Retinal pigment epithelial cell (primary cell): ENCODE data around the gene CLIC3.
"Not testable (repeated sequence)": the region's sequence is repeated elsewhere in the genome, so short reads cannot be mapped to it uniquely, and the experiment has no call there.

Experiments
- DNase-seq: peaks from one replicate; pipeline ENCODE4 v3.0.0-alpha.2; 2010; ENCODE audit warnings: low read depth
- H3K4me3 ChIP-seq: 2 replicates; pipeline ENCODE4 v1.5.1; 2011; ENCODE audit warnings: mild to moderate bottlenecking, low read length, control low read depth, moderate library complexity
- TF ChIP-seq, protein P1 (sequence below): conservative IDR thresholded peaks from 2 replicates; pipeline ENCODE4 v1.5.1; 2011; ENCODE audit warnings: low read depth, low read length, control low read depth, inconsistent platforms

The CLIC3 gene

DNA sequence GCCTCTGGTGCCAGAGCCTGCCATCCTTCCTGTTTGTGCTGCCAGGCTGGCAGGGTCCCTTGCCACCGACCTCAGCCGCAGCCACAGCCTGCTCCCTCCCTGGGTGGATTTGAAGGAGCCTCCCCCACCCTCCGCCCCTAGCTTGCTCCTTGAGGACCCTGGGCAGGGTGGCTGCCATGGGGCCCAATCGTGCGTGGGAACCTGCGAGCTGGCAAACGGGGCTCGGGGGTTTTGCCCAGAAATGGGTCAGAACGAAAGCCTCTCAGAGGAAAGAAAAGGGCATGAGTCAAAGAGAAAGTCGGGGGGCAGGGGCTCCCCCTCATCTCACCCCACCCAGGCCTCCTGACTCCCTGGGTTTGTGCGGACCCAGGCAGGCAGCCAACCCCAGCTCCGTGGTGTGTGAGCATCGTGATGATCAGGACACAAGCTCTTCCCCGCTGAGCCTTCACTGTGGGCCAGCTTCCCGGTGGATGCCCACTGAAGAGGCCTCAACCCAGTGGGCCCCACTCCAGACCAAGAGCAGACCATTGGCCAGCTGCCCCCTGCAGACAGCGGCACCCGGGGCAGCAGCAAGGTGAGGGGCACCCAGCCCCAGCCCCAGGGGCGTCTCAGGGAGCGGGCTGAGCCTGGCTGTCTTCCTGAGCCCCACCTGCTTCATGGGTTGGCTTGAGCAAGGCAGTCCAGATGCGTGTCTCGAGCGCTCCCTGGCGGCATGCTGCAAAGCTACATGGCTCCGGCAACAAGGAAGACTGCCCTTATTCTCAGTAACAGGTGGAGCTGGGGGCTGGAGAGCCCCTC is 38.5 kb upstream of the CLIC3 start:
- DNase-seq, result no peak
- H3K4me3 ChIP-seq, result no peak overlapping the region
- TF ChIP-seq, protein P1, sequence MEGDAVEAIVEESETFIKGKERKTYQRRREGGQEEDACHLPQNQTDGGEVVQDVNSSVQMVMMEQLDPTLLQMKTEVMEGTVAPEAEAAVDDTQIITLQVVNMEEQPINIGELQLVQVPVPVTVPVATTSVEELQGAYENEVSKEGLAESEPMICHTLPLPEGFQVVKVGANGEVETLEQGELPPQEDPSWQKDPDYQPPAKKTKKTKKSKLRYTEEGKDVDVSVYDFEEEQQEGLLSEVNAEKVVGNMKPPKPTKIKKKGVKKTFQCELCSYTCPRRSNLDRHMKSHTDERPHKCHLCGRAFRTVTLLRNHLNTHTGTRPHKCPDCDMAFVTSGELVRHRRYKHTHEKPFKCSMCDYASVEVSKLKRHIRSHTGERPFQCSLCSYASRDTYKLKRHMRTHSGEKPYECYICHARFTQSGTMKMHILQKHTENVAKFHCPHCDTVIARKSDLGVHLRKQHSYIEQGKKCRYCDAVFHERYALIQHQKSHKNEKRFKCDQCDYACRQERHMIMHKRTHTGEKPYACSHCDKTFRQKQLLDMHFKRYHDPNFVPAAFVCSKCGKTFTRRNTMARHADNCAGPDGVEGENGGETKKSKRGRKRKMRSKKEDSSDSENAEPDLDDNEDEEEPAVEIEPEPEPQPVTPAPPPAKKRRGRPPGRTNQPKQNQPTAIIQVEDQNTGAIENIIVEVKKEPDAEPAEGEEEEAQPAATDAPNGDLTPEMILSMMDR, result peak; percentile 94

DNA sequence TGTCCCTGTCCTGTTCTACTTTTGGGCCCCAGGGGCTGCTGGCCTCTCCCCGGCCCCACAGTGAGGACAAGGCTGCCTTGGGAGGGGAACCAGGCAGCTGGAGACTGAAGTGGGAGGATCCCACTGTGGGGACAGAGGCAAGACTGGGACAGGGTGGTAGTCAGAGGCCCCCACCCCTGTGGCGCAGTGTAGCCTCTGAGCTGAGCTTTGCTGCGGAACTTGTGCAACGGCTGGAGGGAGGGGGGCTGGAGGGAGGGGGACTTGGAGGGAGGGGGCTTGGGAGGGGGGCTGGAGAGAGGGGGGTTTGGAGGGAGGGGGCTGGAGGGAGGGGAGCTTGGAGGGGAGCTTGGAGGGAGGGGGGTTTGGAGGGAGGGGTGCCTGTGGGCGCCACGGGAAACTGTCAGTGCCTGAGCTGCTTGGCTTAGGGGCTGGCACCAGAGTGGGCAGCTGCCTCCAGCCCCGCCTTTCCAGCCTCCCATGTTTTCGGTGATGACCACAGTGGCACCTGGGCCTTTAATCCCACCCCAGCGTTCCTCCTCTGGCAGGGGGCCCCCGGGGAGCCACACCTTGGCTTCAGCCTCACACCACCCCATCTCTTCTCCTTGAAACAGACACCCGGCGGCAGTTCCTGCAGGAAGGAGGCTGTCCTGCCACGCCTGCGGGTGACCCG is 37.8 kb upstream of the CLIC3 start:
- DNase-seq, result no peak
- H3K4me3 ChIP-seq, result no peak overlapping the region
- TF ChIP-seq, protein P1, result no peak

DNA sequence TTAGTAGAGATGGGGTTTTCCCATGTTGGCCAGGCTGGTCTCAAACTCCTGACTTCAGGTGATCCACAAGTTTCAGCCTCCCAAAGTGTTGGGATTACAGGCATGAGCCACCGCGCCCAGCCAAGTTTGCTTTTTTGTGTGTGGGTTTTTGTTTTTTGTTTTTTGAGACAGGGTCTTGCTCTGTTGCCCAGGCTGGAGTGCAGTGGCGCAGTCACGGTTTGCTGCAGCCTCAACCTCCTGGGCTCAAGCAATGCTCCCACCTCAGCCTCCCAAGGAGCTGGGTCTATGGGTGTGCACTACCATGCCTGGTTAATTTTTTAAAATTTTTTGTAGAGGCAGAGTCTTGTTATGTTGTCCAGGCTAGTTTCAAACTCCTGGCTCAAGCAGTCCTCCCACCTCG is 37.1 kb upstream of the CLIC3 start:
- DNase-seq, H3K4me3 ChIP-seq: not testable (repeated sequence)

DNA sequence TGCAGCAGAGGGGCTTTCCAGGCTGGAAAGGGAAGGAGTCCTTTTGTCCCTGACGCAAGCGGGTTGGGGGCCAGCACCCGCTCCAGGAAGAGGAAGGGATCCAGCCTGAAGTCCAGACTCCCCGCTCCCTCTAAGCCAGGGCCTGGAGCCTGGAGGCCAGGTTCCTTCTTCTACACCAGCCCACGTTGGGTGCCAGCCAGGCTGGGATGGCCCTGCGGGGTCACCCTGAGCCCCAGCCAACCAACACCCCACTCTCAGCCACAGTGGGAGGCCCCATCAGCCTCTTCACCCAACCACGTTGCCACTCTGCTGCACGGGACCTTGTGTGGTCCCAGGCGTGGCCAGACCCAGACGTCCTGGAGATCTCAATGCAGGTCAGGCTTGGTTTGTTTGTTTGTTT is 36.5 kb upstream of the CLIC3 start:
- TF ChIP-seq, protein P1, result no peak
- no peak for DNase-seq
- H3K4me3 ChIP-seq, result no peak overlapping the region

DNA sequence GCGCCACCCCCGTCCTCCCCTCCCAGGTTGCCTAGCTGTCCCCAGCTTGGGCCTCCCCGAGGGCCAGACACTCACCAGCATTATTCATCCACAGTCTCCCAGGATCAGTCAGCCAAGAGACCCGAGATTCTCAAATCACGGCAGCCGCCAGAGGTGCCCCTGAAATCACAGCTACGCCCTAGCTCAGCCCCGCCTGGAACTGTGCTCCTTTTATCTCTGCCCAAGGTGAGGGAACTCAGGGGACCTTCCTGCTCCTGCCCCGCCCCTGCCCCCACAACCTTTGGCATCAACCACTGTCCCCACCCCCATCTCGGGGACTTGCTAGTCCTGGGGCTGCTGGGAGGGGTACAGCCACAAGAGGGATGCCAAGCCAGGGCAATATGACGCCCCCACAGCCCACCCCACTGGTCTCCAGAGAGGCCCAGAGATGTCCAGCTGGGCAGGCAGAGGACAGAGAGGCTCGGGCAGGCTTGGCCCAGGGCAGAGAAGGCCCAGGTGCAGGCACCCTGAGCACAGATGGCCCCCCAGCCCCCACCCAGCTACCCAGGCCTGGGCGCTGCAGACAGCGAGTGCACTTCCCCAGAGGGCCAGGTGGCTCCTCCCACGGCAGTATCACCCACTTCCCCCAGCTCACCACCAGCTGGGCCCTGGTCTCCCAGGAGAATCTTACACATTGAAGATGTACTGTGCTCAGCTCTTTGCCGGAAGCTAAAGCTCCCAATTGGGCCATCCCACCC is 35.7 kb upstream of the CLIC3 start, which contains the start of gene FUT7:
Gene FUT7, minus strand, starts transcription at position 185 of the 737 bp plus-strand sequence. Its CDS starts 97 bp downstream, at position 88.
- no peak within 1 kb of the TSS for H3K4me3 ChIP-seq
- TF ChIP-seq, protein P1, result no peak
- DNase-seq, result no peak

DNA sequence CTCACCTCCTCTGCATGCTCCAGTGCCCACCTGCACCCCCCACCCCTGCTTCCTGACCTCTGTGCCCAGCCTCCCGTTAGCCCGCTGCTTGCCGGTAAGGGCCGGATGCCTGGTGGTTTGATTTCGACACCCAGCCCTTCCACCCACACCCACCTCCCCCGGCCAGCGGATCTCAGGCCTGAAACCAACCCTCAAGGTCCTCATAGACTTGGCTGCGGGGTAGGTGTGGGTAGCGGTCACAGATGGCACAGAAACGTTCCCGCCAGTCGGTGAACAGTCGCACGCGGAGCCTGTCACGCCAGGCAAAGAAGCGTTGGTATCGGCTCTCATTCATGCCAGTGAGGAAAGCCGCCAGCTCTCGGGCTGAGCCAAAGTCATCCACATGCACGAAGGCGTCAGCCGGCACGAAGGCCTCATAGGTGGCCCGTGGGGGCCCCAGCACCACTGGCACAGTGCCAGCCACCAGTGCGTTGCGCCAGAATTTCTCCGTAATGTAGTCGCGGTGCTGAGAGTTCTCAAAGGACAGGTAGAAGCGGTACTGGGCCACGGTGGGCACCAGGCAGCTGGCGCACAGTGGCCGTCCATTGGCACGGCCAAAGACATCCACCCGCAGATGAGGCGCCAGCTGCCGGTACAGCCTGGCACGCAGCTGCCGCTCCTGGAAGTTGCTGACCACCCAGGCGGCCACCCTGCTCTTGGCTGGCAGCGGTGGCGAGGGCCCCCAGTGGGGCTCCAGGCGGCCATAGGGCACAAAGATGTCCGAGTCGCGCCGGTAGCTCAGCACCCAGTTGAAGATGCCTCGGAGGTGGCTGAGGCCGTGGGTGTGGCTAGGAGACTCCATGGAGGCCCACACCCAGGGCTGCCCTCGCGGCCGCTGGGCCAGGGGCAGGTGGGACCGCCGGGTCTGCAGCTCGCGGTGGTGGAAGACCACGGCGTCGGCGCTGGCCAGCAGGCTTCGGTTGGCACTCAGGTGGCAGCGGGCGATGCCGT is 34.5 kb upstream of the CLIC3 start:
- TF ChIP-seq, protein P1, result no peak
- DNase-seq, result no peak
- no peak overlapping the region for H3K4me3 ChIP-seq
